ENCODE results near the gene SF3B6.

Gene SF3B6, protein sequence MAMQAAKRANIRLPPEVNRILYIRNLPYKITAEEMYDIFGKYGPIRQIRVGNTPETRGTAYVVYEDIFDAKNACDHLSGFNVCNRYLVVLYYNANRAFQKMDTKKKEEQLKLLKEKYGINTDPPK

DNA sequence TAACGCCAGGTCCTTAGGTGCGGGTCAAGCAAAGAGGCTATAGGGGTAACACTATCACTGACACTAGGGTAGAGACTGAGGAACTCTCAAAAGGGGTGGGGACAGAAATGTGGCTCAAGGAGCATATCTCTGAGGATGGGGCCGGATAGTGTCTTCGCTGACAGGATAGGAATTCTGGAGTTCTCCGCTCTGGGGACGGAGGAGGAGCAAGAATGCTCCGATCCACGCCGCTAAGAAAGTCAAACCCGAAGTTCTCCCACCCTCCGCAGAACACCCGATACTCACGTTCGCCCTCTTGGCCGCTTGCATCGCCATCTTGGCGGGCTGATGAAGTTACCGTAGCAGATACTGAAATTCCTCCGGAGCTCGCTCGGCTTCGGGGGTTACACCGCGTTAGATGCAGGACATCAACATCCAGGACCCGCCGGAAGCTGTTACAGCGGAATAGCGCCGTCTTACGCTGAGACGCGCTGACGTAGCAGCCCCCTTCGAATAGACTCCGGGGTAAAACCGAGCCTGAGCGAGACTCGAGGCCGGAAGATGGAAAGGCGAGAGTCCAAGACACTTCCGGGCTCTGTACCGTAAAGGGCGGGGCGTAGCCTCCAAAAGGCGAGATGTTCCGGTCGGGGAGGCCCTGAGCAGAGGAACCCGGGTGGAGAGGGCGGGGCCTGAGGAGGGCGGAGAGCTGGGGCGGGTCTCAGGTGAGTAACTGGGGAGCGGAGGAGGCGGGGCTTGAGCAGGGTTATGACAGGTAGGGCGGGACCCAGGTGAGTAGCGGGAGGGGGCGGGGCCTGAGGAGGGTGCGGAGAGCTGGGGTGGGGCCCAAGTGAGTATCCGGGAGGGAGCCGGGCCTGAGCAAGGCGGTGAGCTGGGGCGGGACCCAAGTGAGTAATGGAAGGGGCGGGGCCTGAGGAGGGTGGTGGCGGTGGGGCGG lies at the start of gene SF3B6:
Gene SF3B6, minus strand, starts transcription at position 412 of the 934 bp plus-strand sequence. Its CDS starts 97 bp downstream, at position 315.
- peak; percentile 92 for DNase-seq (ENCODE audit: extremely low read depth, low read depth)
- TF ChIP-seq, protein P1, sequence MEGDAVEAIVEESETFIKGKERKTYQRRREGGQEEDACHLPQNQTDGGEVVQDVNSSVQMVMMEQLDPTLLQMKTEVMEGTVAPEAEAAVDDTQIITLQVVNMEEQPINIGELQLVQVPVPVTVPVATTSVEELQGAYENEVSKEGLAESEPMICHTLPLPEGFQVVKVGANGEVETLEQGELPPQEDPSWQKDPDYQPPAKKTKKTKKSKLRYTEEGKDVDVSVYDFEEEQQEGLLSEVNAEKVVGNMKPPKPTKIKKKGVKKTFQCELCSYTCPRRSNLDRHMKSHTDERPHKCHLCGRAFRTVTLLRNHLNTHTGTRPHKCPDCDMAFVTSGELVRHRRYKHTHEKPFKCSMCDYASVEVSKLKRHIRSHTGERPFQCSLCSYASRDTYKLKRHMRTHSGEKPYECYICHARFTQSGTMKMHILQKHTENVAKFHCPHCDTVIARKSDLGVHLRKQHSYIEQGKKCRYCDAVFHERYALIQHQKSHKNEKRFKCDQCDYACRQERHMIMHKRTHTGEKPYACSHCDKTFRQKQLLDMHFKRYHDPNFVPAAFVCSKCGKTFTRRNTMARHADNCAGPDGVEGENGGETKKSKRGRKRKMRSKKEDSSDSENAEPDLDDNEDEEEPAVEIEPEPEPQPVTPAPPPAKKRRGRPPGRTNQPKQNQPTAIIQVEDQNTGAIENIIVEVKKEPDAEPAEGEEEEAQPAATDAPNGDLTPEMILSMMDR (IDR thresholded peaks at IDR 0.05; ENCODE audit: low read depth, low read length) = no peak

DNA sequence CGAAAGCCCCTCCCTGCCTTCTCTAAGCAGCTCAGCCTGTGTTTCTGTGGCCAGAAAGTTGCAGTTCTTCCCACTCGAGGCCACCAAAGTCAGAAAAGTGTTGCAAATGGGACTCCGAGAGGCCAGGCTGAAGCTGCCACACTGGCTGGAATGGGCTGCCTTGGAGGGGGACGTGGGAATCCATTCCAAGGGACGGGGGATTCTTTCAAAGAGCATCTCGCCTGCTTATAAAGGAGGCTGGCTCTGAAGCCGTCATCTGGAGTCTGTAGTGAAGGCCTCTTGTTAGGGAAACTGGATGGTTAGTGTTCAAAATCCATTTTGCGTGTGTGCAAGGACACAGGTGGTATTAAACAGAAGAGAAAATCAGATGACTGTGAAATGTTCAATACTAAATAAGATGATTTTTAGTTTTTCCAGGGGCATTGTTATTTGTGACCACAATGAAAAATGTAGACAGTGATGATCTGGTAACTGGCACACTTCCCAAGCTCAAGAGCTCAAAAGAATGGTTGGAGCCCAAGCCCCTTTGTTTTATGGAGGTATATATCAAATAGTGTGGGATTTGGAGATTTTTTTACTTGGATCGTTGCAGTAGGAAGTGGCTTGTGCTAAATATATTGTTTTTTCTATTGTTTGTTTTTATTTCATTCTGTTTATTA lies 47.9 kb upstream of the SF3B6 start:
- TF ChIP-seq, protein P1 (IDR thresholded peaks at IDR 0.05; ENCODE audit: low read depth, low read length) = no peak

DNA sequence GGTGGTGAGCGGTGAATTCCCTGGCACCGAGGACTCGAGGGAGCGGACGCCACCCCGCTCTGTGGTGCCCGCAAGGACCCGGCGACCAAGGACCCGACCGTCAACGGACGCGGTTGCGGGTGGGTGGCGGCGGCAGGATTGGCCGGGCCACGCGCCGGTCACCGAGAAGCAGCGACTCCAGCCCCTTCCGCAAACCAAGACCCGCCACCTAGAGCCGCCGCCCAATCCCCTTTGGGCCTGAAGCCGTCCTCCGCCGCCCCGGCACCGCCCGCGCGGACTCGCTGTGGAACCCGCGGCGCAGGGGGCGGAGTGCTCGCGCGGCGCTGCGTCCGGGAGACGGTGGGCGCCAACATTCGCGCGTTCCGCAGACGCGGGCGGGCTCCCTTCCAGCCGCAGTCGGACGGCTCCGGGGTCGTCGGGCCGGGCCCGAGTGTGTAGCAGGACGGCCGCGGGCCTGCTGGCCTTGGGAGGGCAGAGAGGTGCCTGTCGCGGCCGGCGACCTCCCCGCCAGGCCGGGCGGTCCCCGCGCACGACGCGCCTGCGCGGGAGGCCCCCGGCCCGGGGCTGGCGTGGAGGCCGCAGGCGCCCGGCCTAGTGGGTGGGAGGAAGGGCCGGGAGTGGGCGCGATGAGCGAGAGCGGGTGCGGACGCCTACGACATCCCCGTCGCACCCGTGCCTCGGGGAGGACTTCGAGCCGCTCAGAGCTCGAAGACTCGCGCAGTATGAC lies 47.2 kb upstream of the SF3B6 start, which contains the start of the genes FAM228B and PFN4:
Gene FAM228B, plus strand, starts transcription at position 275 of the 727 bp plus-strand sequence. CDS start 893 bp downstream, outside the sequence.
Gene PFN4, minus strand, starts transcription at position 140 of the 727 bp plus-strand sequence. CDS start 799 bp downstream, outside the sequence.
- TF ChIP-seq, protein P1 (IDR thresholded peaks at IDR 0.05; ENCODE audit: low read depth, low read length) = no peak
- peak; percentile 56 for DNase-seq (ENCODE audit: extremely low read depth, low read depth)

More for the DNA sequence above, 47.9 kb upstream of the SF3B6 start:
- no peak for DNase-seq (ENCODE audit: extremely low read depth, low read depth)

DNA sequence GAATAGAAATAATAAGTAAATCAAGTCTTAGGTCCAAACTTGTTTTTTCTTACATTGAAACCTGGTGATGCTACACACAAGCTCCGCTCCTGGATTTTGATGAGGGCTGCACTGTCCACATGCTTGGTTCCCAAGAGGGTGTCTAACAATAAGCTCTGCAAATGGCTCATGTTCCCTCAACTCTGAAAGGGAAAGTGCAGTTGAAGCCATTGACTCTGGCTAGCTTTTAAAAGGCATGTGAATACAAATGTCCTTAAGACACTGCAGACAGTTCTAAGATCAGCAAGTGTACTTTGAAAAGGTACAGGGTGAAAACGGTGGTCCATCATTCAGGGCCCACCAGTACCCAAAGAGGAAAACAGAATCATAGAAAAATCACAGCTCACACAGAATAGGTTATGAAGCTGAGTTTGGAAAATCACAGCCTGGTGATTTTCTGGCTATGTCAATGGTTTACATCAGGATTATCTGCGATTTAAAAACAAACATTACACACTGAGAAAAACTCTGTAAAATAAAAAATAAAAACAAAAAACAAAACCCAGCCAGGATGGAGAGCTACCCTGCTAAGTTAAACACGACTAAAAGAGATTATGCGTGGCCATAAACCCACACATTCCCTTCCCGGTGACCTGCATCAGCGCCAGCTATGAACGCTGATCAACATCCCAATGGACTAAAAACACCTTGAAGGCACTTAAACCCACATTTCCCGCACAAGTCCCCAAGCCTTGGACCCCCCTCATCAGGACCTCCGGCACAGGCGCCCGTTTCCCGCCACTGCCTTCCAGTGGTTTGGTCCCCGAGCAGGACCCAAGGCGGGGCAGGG lies 46.5 kb upstream of the SF3B6 start:
- no peak for DNase-seq (ENCODE audit: extremely low read depth, low read depth)
- TF ChIP-seq, protein P1 (IDR thresholded peaks at IDR 0.05; ENCODE audit: low read depth, low read length) = no peak

DNA sequence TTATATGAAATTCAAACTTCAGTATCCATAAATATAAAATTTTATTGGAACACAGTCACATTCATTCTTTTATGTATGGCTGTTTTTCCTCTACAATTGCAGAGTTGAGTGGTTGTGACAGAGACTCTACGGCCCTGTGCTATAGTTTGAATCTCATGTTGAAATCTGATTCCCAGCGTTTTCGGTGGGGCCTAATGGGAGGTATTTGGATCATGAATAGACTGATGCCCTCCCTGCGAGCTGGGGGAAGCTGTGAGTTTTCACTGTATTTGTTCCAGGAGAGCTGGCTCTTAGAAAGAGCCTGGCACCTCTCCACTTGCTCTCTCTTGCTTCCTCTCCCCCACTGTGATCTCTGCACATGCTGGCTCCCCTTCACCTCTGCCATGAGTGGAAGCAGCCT lies 45.3 kb upstream of the SF3B6 start:
- no peak for DNase-seq (ENCODE audit: extremely low read depth, low read depth)
- TF ChIP-seq, protein P1 (IDR thresholded peaks at IDR 0.05; ENCODE audit: low read depth, low read length) = no peak

DNA sequence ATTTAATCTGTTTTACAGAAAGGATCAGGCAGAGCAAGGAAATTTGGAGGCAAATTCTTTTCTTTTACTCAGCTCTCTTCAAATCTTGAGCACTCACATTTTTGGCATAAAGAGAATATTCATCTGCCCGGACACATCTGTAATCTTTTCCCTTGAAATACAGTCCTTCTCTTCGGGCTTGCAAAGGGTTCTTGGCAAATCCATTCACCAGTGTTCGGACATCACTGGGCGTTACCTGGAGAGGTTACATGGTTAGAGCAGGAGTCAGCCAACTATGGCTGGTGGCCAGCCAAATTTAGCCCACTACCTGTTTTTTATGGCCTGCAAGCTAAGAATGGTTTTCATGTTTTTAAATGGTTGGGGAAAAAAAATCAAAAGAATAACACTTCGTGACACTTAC lies 44.9 kb upstream of the SF3B6 start:
- no peak for DNase-seq (ENCODE audit: extremely low read depth, low read depth)

More for the DNA sequence above, 44.9 kb upstream of the SF3B6 start:
- TF ChIP-seq, protein P1 (IDR thresholded peaks at IDR 0.05; ENCODE audit: low read depth, low read length) = no peak
